Activated T-cell treated with anti-CD3 and anti-CD28 coated beads, Interleukin-2, amount 50 U/mL, for 1 hour (primary cell): ENCODE results near the gene PLXNB2.

Source experiments
- DNase-seq: peaks from one replicate; pipeline ENCODE4 v3.0.0-alpha.2; 2020

PLXNB2 gene

GRCh38 chr22:50261615-50262459 is 45.6 kb downstream of the PLXNB2 start, which contains the start of gene MAPK12:
TSS of gene MAPK12 (minus strand) at chr22:50261683. CDS start at chr22:50261509, 174 bp downstream.
- DNase-seq = no peak

- no peak for DNase-seq
Observed at GRCh38 chr22:50260801-50261614, 46.4 kb downstream of the PLXNB2 start.

- DNase-seq = no peak
Observed at GRCh38 chr22:50260434-50260800, 47.0 kb downstream of the PLXNB2 start.

- no peak for DNase-seq
Observed at GRCh38 chr22:50259302-50259701, 48.1 kb downstream of the PLXNB2 start.

- DNase-seq = no peak
Observed at GRCh38 chr22:50258361-50259292, 48.8 kb downstream of the PLXNB2 start.

- no peak for DNase-seq
Observed at GRCh38 chr22:50257451-50258360, 49.7 kb downstream of the PLXNB2 start.

GRCh38 chr22:50257041-50257440 is 50.4 kb downstream of the PLXNB2 start:
- no peak for DNase-seq

- DNase-seq = no peak
Observed at GRCh38 chr22:50256258-50256862, 51.1 kb downstream of the PLXNB2 start.

GRCh38 chr22:50255607-50256006 is 51.8 kb downstream of the PLXNB2 start:
- DNase-seq = no peak

GRCh38 chr22:50255099-50255498 is 52.3 kb downstream of the PLXNB2 start:
- no peak for DNase-seq

GRCh38 chr22:50253941-50254340 is 53.5 kb downstream of the PLXNB2 start:
- DNase-seq = no peak

- DNase-seq = no peak
Observed at GRCh38 chr22:50253046-50253915, 54.2 kb downstream of the PLXNB2 start.

- peak; percentile 77 for DNase-seq
Observed at GRCh38 chr22:50252082-50253045, 55.1 kb downstream of the PLXNB2 start.

GRCh38 chr22:50251477-50252081 is 55.9 kb downstream of the PLXNB2 start:
- DNase-seq = no peak

- DNase-seq = peak; percentile 80
Observed at GRCh38 chr22:50250555-50251476, 56.6 kb downstream of the PLXNB2 start, which contains the start of gene HDAC10. TSS of gene HDAC10 (minus strand) at chr22:50251265. CDS start at chr22:50251032, 233 bp downstream.

- no peak for DNase-seq
Observed at GRCh38 chr22:50250249-50250554, 57.2 kb downstream of the PLXNB2 start.
